Lung microvascular endothelial cell (primary cell): ENCODE data around the gene FAM135A. TPM values are rescaled to one million over a fixed set of nuclear protein-coding genes. Genes with fewer than 3 reads are reported as not detected.

Source experiments
- DNase-seq, 2 donors: peaks; one replicate each; pipeline versions ENCODE4 v3.0.0 to v3.0.0-alpha.2; 2010; ENCODE audit warnings: low read depth in 2 of 2
- total RNA-seq: library from RNA; depleted of rRNA; stranded (reverse); fragments of >200 nt; gene quantifications from 2 replicates; pipeline ENCODE4 v1.2.1, GENCODE V29; 2014

FAM135A gene
- 9.1 and 9.2 TPM in 2 replicates for total RNA-seq

GRCh38 chr6:70413114-70413991, at the start of gene FAM135A:
TSS of gene FAM135A (plus strand) at chr6:70413508. CDS start at chr6:70428343, 14,835 bp downstream.
- peak; percentile 98 to 99 for DNase-seq

- no peak for DNase-seq
These were observed 49.4 kb upstream of the FAM135A start for GRCh38 chr6:70363741-70364493.

- DNase-seq = peak; percentile 64 to 71
These were observed 43.9 kb upstream of the FAM135A start for GRCh38 chr6:70369332-70369950.

- no peak for DNase-seq
These were observed 42.8 kb upstream of the FAM135A start for GRCh38 chr6:70370496-70370895.

- peak; percentile 53 to 79 for DNase-seq
These were observed 41.7 kb upstream of the FAM135A start for GRCh38 chr6:70371454-70372105.

- peak in 1 of 2 donors; percentile 4 for DNase-seq
These were observed 38.1 kb upstream of the FAM135A start for GRCh38 chr6:70375166-70375565.

- no peak for DNase-seq
These were observed 37.4 kb upstream of the FAM135A start for GRCh38 chr6:70375882-70376281.

- DNase-seq = no peak
These were observed 36.7 kb upstream of the FAM135A start for GRCh38 chr6:70376628-70377027.

GRCh38 chr6:70377372-70377771, 35.9 kb upstream of the FAM135A start:
- DNase-seq = no peak

- DNase-seq = no peak
These were observed 33.8 kb upstream of the FAM135A start for GRCh38 chr6:70379473-70380013.

GRCh38 chr6:70380252-70380651, 33.1 kb upstream of the FAM135A start:
- no peak for DNase-seq

- no peak for DNase-seq
These were observed 32.4 kb upstream of the FAM135A start for GRCh38 chr6:70380771-70381416.

- no peak for DNase-seq
These were observed 31.9 kb upstream of the FAM135A start for GRCh38 chr6:70381417-70381782.

- no peak for DNase-seq
These were observed 27.4 kb upstream of the FAM135A start for GRCh38 chr6:70385901-70386300.

GRCh38 chr6:70388814-70389213, 24.5 kb upstream of the FAM135A start:
- no peak for DNase-seq

GRCh38 chr6:70389261-70389660, 24.0 kb upstream of the FAM135A start:
- DNase-seq = no peak

GRCh38 chr6:70390067-70390466, 23.2 kb upstream of the FAM135A start:
- DNase-seq = no peak

GRCh38 chr6:70391492-70391891, 21.8 kb upstream of the FAM135A start:
- DNase-seq = no peak

GRCh38 chr6:70394518-70395300, 18.6 kb upstream of the FAM135A start:
- DNase-seq = peak in 1 of 2 donors; percentile 11

- no peak for DNase-seq
These were observed 18.0 kb upstream of the FAM135A start for GRCh38 chr6:70395301-70395672.
